ENCODE measurements around the gene CARHSP1. TPM values are rescaled to one million over a fixed set of nuclear protein-coding genes. Genes with fewer than 3 reads are reported as not detected.
"Not testable (repeated sequence)": the region's sequence is repeated elsewhere in the genome, so short reads cannot be mapped to it uniquely, and the experiment has no call there.

CARHSP1 gene
- total RNA-seq: 22.4 TPM

DNA sequence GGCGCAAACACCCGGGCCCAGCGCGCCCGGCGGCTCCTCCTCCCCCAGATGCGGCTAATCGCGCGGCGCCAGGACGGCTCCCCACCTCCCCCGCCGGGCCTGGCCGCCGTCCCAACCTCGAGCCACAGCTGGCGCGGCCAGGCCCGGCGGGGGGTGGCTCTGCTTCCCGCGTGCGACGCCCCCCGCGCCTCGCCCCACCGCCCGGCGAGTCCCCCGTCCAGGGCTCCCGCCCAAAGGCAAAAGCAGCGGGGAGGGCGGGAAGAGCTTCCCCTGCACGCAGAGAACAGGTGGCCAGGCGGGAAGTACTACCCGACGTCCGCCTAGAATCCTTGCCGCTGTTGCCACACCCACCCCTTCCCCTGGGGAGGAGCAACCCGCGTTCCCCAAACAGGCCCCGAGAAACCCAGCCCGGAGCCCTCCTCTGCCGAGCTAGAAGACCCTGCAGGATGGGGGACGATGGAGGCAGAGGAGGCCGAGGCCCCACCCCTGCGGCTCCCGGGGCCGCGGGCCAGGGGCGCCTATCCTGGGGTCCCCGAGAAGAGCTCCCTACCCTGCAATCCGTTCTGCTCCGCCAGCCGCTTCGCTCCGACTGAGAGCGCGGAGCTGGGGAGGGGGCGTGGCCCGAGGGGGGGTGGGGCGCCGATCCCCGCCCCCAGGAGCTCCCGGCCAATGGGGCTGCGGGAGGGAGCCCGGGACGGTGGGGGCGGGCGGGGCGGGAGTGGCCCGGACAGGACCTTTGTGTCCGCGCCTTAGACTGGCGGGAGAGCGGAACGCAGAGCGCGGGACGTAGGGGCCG is at the start of gene CARHSP1:
TSS of gene CARHSP1 (minus strand) at position 591 of the 796 bp plus-strand sequence. CDS start 9,678 bp downstream, outside the sequence.
- peaks cover 56% of the 10 kb centered on the region for H3K4me1 ChIP-seq (ENCODE audit: insufficient read depth, low read length)
- H3K9me3 ChIP-seq (ENCODE audit: low read depth, low read length): no peaks in the 10 kb centered on the region
- no peaks in the 10 kb centered on the region for H3K27me3 ChIP-seq (ENCODE audit: insufficient read depth, low read length)
- H3K4me3 ChIP-seq (ENCODE audit: low read length): peak within 1 kb of the TSS; percentile 64

DNA sequence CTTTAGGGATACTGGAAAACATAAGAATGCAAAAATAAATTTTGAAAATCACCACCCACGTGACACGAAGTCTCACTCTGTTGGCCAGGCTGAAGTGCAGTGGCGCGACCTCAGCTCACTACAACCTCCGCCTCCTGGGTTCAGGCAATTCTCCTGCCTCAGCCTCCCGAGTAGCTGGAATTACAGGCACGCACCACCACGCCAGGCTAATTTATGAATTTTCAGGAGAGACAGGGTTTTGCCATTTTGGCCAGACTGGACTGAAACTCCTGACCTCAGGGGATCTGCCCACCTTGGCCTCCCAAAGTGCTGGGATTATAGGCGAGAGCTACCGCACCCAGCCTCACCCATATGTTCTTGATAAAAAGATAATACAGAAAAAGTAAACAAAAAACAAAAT is 48.5 kb upstream of the CARHSP1 start:
- not testable (repeated sequence) for H3K27me3 ChIP-seq (ENCODE audit: insufficient read depth, low read length); H3K4me1 ChIP-seq (ENCODE audit: insufficient read depth, low read length); H3K4me3 ChIP-seq (ENCODE audit: low read length); H3K9me3 ChIP-seq (ENCODE audit: low read depth, low read length)

DNA sequence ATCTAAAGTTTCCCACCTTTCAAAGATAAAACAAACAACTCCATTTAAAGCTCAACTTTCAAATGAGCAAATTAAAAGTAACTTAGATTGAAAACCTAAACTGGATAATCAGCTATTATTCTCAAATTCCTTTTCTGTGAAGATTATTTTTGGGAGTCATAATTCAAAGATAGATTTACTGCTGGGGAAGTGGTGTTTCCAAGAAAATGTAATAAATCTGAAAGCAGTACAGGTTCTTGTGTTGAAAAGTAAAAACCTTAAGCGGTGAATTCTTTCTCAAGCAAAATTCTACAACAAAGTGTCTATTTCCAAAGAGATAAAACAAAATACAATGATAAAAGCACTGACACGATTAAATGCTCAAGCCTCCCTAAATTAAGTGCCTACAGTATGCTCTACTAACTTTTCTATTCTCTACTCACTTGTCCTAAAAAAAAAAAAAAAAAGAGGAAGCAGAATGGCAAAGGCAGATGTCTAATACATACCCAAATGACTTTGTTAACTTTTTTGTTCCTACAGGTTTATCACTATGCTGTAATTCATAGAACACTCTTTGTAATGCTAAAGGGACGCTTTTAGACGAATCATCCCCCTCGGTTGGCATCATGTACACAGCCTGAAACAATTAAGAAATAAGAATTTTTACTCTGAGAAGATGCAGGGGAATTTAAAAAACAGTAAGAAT is 47.9 kb upstream of the CARHSP1 start:
- no peaks in the 10 kb centered on the region for H3K4me1 ChIP-seq (ENCODE audit: insufficient read depth, low read length)
- H3K9me3 ChIP-seq (ENCODE audit: low read depth, low read length): no peaks in the 10 kb centered on the region
- no peaks in the 10 kb centered on the region for H3K27me3 ChIP-seq (ENCODE audit: insufficient read depth, low read length)
- no peak overlapping the region for H3K4me3 ChIP-seq (ENCODE audit: low read length)

- no peak overlapping the region for H3K4me3 ChIP-seq (ENCODE audit: low read length)
- no peaks in the 10 kb centered on the region for H3K9me3 ChIP-seq (ENCODE audit: low read depth, low read length)
- H3K4me1 ChIP-seq (ENCODE audit: insufficient read depth, low read length): no peaks in the 10 kb centered on the region
- H3K27me3 ChIP-seq (ENCODE audit: insufficient read depth, low read length): no peaks in the 10 kb centered on the region
Measured at GRCh38 chr16:8915722-8916301, 47.0 kb upstream of the CARHSP1 start.

DNA sequence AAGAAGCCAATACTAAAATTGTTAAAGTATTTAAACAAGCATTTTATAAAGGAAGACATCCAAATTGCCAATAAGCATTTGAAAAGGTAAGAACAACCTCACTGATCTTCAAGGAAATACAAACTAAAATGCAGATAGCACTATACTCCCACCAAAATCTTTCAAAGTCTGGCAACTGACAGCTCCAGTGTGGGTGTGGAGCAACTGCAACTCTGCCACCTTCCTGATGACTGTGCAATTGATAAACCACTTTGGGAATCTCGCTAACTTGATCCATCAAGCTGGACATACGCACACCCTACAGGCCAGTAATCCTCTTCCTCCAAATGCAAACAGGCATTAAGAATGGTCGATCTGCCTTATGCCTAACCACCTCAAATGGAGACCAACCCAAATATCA is 45.3 kb upstream of the CARHSP1 start:
- Histone ChIP-seq H3K9me3 (ENCODE audit: low read depth, low read length) (no peaks in the 10 kb centered on the region), H3K4me3 (ENCODE audit: low read length) (no peak overlapping the region), H3K4me1 (ENCODE audit: insufficient read depth, low read length) (peaks cover 5% of the 10 kb centered on the region), H3K27me3 (ENCODE audit: insufficient read depth, low read length) (no peaks in the 10 kb centered on the region)

GRCh38 chr16:8912793-8913192 is 44.0 kb upstream of the CARHSP1 start:
- Histone ChIP-seq H3K4me3 (ENCODE audit: low read length) (no peak overlapping the region), H3K4me1 (ENCODE audit: insufficient read depth, low read length) (peaks cover 9% of the 10 kb centered on the region), H3K27me3 (ENCODE audit: insufficient read depth, low read length) (no peaks in the 10 kb centered on the region), H3K9me3 (ENCODE audit: low read depth, low read length) (no peaks in the 10 kb centered on the region)

GRCh38 chr16:8910811-8911210 is 42.0 kb upstream of the CARHSP1 start:
- Histone ChIP-seq H3K27me3 (ENCODE audit: insufficient read depth, low read length) (no peaks in the 10 kb centered on the region), H3K9me3 (ENCODE audit: low read depth, low read length) (no peaks in the 10 kb centered on the region), H3K4me1 (ENCODE audit: insufficient read depth, low read length) (peaks cover 18% of the 10 kb centered on the region), H3K4me3 (ENCODE audit: low read length) (no peak overlapping the region)

DNA sequence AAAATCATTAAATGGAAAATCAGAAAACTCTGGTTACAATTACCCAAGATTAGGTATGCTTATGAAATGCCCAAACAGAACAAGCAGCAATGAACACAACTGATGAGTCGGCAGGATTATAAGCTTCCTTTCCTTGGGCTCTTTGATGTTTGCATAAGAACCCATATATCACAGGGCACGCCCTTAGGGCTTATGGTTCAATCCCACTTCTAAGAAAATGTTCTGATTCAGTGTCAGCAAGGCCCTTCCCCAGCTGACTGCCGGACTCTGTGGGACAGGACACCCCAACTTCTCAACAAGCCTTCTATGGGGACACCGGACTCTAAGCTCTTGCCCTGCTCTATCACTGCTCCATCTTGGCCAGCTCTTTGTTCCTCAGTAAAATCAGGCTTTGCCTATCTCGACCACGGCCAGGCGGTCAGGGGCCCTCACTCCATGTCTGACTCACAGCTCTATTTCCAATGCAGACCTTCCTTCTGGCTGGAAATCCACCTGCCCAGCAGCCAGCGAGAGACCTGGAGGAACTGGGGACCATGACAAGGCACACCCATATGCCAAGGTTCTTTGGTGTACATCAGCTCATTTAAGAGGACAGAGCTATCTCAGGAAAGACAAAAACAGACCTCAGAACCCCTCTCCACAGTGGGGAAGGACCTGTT is 40.1 kb upstream of the CARHSP1 start:
- no peaks in the 10 kb centered on the region for H3K27me3 ChIP-seq (ENCODE audit: insufficient read depth, low read length)
- no peaks in the 10 kb centered on the region for H3K9me3 ChIP-seq (ENCODE audit: low read depth, low read length)
- H3K4me3 ChIP-seq (ENCODE audit: low read length): no peak overlapping the region
- H3K4me1 ChIP-seq (ENCODE audit: insufficient read depth, low read length): peaks cover 18% of the 10 kb centered on the region

GRCh38 chr16:8907096-8907495 is 38.3 kb upstream of the CARHSP1 start:
- no peaks in the 10 kb centered on the region for H3K9me3 ChIP-seq (ENCODE audit: low read depth, low read length)
- H3K4me1 ChIP-seq (ENCODE audit: insufficient read depth, low read length): peaks cover 18% of the 10 kb centered on the region
- H3K4me3 ChIP-seq (ENCODE audit: low read length): no peak overlapping the region

GRCh38 chr16:8905795-8906591 is 37.2 kb upstream of the CARHSP1 start:
- H3K9me3 ChIP-seq (ENCODE audit: low read depth, low read length): no peaks in the 10 kb centered on the region
- peaks cover 18% of the 10 kb centered on the region for H3K4me1 ChIP-seq (ENCODE audit: insufficient read depth, low read length)
- no peak overlapping the region for H3K4me3 ChIP-seq (ENCODE audit: low read length)
- H3K27me3 ChIP-seq (ENCODE audit: insufficient read depth, low read length): no peaks in the 10 kb centered on the region

More at GRCh38 chr16:8907096-8907495, 38.3 kb upstream of the CARHSP1 start:
- H3K27me3 ChIP-seq (ENCODE audit: insufficient read depth, low read length): no peaks in the 10 kb centered on the region

DNA sequence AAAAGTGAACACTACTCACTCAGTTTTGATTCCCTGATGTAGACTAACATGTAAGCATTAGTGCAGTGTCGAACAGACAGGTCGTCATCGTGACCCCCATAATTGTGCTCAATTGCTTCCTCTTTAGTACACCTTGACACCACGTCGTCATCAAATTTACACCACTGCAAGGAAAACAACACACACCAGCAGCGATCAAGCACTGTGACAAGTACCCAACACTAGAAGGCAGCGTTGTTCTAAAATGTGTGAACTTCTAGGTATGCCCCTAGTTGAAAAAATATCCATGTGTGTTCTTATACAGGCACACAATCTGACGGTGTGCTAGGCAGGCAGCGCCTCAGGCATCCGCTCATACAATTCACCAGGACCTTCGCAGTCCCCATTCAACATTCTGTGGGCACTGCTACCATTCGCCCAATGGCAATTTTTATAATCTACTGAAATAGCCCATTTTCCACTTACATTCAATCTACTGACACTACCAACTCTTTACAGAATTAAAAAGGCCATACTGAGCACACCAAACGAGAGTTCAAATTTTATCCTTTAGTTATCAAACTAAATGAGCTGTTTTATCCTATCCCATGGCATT is 36.5 kb upstream of the CARHSP1 start:
- peaks cover 18% of the 10 kb centered on the region for H3K4me1 ChIP-seq (ENCODE audit: insufficient read depth, low read length)
- H3K27me3 ChIP-seq (ENCODE audit: insufficient read depth, low read length): no peaks in the 10 kb centered on the region
- no peak overlapping the region for H3K4me3 ChIP-seq (ENCODE audit: low read length)
- no peaks in the 10 kb centered on the region for H3K9me3 ChIP-seq (ENCODE audit: low read depth, low read length)

GRCh38 chr16:8904018-8904430 is 35.2 kb upstream of the CARHSP1 start:
- Histone ChIP-seq H3K9me3 (ENCODE audit: low read depth, low read length) (no peaks in the 10 kb centered on the region), H3K27me3 (ENCODE audit: insufficient read depth, low read length) (no peaks in the 10 kb centered on the region), H3K4me3 (ENCODE audit: low read length) (no peak overlapping the region), H3K4me1 (ENCODE audit: insufficient read depth, low read length) (peaks cover 12% of the 10 kb centered on the region)

DNA sequence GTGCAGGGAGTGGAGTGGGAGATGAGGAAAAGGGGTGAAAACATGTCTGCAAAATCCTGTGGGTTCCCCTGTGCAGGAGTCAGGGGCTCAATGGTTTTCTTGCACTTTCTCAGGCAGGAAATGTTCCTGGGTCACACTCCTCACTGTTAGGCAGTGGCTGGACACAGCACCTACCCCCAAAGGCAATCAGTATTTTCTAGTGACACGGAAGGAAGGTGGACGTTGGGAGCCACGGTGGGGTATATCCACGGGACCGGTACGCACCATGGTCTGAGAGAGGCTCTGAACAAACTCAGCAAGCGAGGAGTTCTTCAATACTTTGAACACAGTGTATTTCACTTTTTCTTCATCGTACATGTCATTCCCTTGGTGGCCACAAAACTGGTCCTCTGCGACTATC is 34.2 kb upstream of the CARHSP1 start:
- Histone ChIP-seq H3K4me1 (ENCODE audit: insufficient read depth, low read length) (peaks cover 9% of the 10 kb centered on the region), H3K9me3 (ENCODE audit: low read depth, low read length) (no peaks in the 10 kb centered on the region), H3K27me3 (ENCODE audit: insufficient read depth, low read length) (no peaks in the 10 kb centered on the region), H3K4me3 (ENCODE audit: low read length) (no peak overlapping the region)

GRCh38 chr16:8901320-8901861 is 32.6 kb upstream of the CARHSP1 start:
- H3K9me3 ChIP-seq (ENCODE audit: low read depth, low read length): no peaks in the 10 kb centered on the region
- H3K4me3 ChIP-seq (ENCODE audit: low read length): no peak overlapping the region
- no peaks in the 10 kb centered on the region for H3K4me1 ChIP-seq (ENCODE audit: insufficient read depth, low read length)
- no peaks in the 10 kb centered on the region for H3K27me3 ChIP-seq (ENCODE audit: insufficient read depth, low read length)

Measured in mononuclear cell (primary cell).